IPS-15b (cell line): ENCODE data around the gene TBC1D32.

Experiments used
- H3K27me3 ChIP-seq: one replicate; pipeline ENCODE4 v1.6.1; 2013; ENCODE audit warnings: low read length; ENCODE audit not compliant: control insufficient read depth, insufficient read depth
- H3K36me3 ChIP-seq: one replicate; pipeline ENCODE4 v1.6.1; 2013; ENCODE audit warnings: low read length; ENCODE audit not compliant: control insufficient read depth, insufficient read depth
- H3K4me1 ChIP-seq: one replicate; pipeline ENCODE4 v1.6.1; 2013; ENCODE audit warnings: mild to moderate bottlenecking, low read length; ENCODE audit not compliant: control insufficient read depth, insufficient read depth
- H3K4me3 ChIP-seq: one replicate; pipeline ENCODE4 v1.5.1; 2013; ENCODE audit warnings: low read depth, low read length
- H3K9ac ChIP-seq: one replicate; pipeline ENCODE4 v1.6.1; 2013; ENCODE audit warnings: low read depth, mild to moderate bottlenecking, low read length
- H3K9me3 ChIP-seq: one replicate; pipeline ENCODE4 v1.6.1; 2013; ENCODE audit warnings: mild to moderate bottlenecking, low read length; ENCODE audit not compliant: control insufficient read depth, insufficient read depth

Gene TBC1D32

DNA sequence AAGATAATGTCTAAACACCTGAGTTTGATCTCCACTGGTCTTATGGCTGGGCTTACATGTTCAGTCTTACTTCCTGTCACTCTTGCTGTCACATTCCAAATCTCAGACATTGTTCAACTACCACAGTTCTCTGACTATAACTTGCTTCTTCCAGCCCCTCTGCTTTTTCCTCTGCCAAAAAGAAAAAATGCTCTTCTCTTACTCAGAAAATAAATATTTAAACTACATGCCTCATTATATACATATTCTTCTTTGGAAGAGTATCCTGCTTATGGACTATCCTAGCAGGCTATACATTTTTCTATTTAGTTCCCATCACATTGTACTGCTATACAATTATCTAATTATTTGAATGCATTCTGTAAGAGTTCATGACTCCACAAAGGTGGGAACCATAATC is 175.4 kb downstream of the TBC1D32 start:
- Histone ChIP-seq H3K4me3 (no peak overlapping the region), H3K9me3 (no peaks in the 10 kb centered on the region), H3K4me1 (no peaks in the 10 kb centered on the region), H3K36me3 (peaks cover 2% of the 10 kb centered on the region), H3K9ac (no peak overlapping the region), H3K27me3 (no peaks in the 10 kb centered on the region)

DNA sequence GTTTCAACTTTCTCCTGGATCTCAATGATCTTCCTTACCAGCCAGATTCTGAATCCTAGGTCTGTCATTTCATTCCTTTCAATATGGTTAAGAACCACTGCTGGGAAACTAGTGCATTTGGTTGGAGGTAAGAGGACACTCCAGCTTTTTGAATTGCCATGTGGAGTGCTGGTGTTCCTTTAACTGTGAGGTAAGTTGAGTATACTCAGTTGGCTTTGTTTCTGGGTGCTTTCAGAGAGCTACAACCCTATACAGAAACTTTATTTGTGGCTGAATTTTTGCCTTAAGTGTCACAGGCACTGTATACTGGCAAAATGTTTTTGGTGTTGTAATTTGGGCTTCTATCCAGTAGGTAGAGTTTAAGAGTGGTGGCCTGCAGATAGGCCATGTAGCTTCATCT is 175.8 kb downstream of the TBC1D32 start:
- no peak overlapping the region for H3K4me3 ChIP-seq

DNA sequence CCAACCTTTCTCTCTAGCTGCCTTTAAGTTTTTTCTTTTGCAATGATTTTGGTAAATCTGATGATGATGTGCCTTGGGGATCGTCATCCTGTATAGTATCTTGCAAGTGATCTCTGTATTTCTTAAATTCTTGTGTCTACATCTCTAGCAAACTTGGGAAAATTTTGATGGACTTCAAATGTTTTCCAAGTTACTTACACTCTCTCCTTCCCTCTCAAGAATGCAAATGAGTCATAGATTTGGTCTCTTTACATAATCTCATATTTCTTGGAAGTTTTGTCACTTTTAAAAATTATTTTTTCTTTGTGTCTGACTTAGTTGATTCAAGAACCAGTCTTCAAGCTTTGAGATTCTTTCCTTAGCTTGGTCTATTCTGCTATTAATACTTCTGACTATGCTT is 176.4 kb downstream of the TBC1D32 start:
- Histone ChIP-seq H3K9ac (no peak overlapping the region), H3K4me1 (no peaks in the 10 kb centered on the region), H3K4me3 (no peak overlapping the region), H3K36me3 (peaks cover 5% of the 10 kb centered on the region), H3K27me3 (no peaks in the 10 kb centered on the region), H3K9me3 (no peaks in the 10 kb centered on the region)

More for the DNA sequence above, 175.8 kb downstream of the TBC1D32 start:
- H3K4me1 ChIP-seq = no peaks in the 10 kb centered on the region
- H3K27me3 ChIP-seq = no peaks in the 10 kb centered on the region
- no peaks in the 10 kb centered on the region for H3K9me3 ChIP-seq
- H3K9ac ChIP-seq = no peak overlapping the region
- peaks cover 3% of the 10 kb centered on the region for H3K36me3 ChIP-seq

DNA sequence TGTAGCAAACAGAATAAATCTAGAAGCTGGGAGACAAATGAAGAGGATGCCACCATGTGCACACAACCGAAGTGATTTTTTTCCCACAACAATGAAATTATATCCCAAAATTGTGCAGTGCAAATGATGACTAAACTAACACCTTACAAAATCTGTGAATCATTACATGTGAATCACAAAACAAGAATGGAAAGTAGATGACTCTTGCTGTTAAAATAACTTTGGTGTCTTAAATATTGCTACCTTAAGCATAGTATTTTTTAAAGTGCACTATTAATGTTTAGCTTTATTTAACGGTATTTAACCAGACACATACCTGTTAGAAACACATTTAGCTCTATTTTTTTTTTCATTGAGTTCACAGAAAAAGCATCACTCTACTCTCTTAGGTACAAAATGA is 190.8 kb downstream of the TBC1D32 start:
- Histone ChIP-seq H3K36me3 (no peaks in the 10 kb centered on the region), H3K4me1 (no peaks in the 10 kb centered on the region), H3K4me3 (no peak overlapping the region), H3K27me3 (no peaks in the 10 kb centered on the region), H3K9ac (no peak overlapping the region), H3K9me3 (no peaks in the 10 kb centered on the region)

DNA sequence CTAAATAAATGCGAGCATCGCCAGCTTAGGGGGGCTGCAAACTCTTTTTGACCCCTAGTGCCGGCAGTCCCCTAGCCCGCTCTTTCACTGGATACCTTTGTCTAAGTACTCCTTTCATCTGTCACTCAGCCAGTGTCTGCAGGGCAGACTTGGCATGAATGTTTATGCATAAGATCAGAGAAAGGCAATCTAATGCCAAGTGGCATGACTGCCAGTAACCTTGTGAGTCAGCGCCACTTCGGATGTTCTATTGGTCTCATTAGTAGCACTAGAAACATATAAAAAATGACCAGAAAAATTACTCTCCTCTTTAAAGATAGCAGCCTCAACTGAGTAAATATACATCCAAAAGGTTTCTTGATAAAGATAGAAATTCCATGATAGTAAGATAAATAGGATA is 192.2 kb downstream of the TBC1D32 start:
- Histone ChIP-seq H3K4me3 (no peak overlapping the region), H3K36me3 (no peaks in the 10 kb centered on the region), H3K27me3 (no peaks in the 10 kb centered on the region), H3K9ac (no peak overlapping the region), H3K4me1 (no peaks in the 10 kb centered on the region), H3K9me3 (no peaks in the 10 kb centered on the region)

DNA sequence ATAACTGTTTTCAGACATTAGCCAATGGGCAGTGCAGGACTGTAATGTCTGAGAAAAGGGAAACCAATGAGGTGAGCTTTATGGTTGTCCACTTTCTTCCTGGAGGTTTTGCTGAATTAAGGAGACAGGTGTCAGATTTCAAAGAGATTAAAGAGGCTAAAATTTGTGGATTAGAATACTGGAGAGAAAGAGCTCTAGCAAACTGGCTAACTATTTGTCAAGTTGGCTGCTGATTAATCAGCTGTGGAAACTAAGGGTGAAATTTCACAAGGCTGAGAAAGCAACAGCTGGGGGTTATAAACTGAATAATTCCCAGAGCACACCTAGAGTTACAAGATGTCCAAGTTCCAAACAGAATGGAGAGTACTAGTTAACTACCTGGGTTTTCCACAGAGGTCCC is 198.9 kb downstream of the TBC1D32 start:
- H3K9me3 ChIP-seq = no peaks in the 10 kb centered on the region
- no peak overlapping the region for H3K9ac ChIP-seq
- H3K4me1 ChIP-seq = no peaks in the 10 kb centered on the region
- no peaks in the 10 kb centered on the region for H3K36me3 ChIP-seq
- no peak overlapping the region for H3K4me3 ChIP-seq
- H3K27me3 ChIP-seq = no peaks in the 10 kb centered on the region

DNA sequence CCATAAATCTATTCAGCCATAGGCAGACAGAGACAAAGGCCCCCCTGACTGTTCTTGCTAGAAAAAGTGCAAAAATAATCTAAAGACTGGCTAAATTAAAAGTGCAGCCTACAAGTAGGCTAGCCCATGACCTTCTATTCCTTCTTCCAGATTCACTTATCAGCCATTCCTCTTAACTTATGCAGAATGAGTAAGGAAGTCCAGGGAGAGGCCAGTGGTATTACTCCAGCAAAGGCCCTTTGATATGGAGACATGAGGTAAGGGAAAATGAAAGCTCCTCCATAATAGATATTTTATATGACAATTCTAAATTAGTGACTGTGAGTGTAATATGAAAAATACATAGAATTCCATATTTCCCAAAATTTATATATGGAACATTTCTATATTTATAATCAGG is 199.4 kb downstream of the TBC1D32 start:
- no peaks in the 10 kb centered on the region for H3K4me1 ChIP-seq
- no peak overlapping the region for H3K9ac ChIP-seq
- H3K27me3 ChIP-seq = no peaks in the 10 kb centered on the region
- no peaks in the 10 kb centered on the region for H3K9me3 ChIP-seq
- no peaks in the 10 kb centered on the region for H3K36me3 ChIP-seq
- no peak overlapping the region for H3K4me3 ChIP-seq

DNA sequence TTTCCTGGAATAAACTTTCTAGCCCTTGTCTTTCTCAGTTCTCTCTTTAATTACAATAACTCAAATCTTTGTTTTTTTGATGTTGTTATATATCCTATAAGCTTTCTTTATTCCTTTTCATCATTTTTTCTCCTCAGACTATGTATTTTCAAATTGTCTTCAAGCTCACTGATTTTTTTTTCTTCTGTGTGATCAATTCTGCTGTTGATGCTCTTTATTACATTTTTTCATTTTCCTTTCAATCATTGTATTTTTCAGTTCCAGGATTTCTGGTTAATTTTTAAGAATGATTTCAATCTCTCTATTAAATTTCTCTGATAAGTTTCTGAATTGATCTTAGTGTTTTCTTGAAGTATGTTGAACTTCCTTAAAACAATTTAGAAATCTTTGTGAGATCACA is 209.7 kb downstream of the TBC1D32 start:
- H3K9ac ChIP-seq = no peak overlapping the region
- H3K36me3 ChIP-seq = no peaks in the 10 kb centered on the region
- H3K27me3 ChIP-seq = no peaks in the 10 kb centered on the region
- no peak overlapping the region for H3K4me3 ChIP-seq
- peaks cover 3% of the 10 kb centered on the region for H3K4me1 ChIP-seq
- no peaks in the 10 kb centered on the region for H3K9me3 ChIP-seq

DNA sequence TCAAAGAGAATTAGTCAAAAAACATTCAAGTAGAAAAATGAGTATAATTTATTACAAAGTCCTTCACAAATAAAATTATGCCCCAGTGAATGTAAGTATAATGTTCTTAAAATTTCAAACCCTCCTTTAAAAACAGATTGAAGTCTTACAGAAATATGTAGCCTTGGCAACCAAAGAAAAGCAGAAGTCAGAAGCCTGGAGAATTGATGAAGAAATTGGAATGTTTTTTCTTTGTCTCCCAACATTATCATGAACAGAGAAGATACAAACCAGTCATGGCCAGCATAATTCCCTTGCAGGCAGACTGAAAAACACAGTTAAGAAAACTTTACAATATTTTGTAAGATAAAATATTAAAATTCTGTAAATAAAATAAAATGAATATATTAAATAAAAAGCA is 221.9 kb downstream of the TBC1D32 start:
- Histone ChIP-seq H3K36me3 (no peaks in the 10 kb centered on the region), H3K9ac (no peak overlapping the region), H3K27me3 (no peaks in the 10 kb centered on the region), H3K4me1 (no peaks in the 10 kb centered on the region), H3K9me3 (no peaks in the 10 kb centered on the region), H3K4me3 (no peak overlapping the region)

DNA sequence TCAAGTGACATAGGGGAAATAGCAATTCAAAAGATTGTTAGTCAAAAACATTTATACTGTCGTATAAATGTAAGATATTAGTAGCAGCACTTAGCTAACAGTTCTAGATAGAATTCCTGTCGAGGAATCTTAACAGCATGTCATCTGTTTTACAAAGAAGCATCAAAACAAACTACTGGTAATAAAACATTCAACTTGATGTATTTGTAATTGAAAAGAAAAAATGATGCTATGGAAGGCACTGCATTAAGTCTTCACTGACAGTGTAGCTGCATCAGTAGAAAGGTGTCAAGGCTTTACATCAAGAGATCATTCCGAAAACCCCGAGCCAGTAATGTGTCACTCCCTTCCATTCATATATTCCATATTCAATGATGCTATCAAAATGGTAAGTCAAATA is 223.5 kb downstream of the TBC1D32 start:
- H3K36me3 ChIP-seq = no peaks in the 10 kb centered on the region
- H3K4me1 ChIP-seq = peaks cover under 1% of the 10 kb centered on the region
- no peaks in the 10 kb centered on the region for H3K27me3 ChIP-seq
- no peak overlapping the region for H3K9ac ChIP-seq
- no peak overlapping the region for H3K4me3 ChIP-seq
- H3K9me3 ChIP-seq = no peaks in the 10 kb centered on the region

DNA sequence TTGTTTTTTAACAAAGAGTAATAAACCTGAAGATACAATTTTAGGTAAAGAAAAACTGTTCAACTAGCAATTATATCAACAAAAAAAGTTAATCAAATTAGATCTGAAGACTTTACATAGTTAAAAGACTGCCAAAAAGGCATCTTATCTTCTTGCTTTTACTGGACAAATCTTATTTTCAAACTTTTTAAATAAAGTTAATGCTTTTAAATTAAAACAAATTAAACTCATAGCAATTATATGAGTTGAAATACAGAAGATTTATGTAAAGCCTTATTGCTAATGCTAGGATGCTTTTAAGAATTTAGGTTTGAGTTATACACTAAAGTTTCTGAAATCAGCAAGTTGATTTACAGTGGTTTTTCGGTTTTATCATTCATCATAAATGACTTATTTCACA is 227.3 kb downstream of the TBC1D32 start:
- Histone ChIP-seq H3K9ac (no peak overlapping the region), H3K4me3 (no peak overlapping the region), H3K36me3 (no peaks in the 10 kb centered on the region), H3K27me3 (no peaks in the 10 kb centered on the region), H3K4me1 (peaks cover 7% of the 10 kb centered on the region), H3K9me3 (no peaks in the 10 kb centered on the region)

DNA sequence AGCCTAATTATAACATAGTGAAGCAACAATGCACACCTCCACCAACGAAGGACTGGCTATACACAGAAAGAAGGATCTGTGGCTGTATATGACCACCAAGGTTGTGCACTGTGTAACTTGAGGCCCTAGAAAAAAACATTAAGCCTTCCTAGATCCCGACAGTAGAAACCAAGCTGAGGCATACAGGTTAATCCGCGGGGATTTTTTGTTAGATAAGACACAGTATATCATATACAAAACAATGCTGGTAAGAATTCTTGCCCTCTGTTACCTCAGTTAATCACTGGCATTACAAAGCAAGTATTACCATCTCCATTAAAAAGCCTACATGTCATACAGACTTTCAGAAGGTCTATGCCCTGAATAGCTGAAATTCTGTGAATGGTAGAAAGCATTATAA is 228.8 kb downstream of the TBC1D32 start:
- Histone ChIP-seq H3K9ac (no peak overlapping the region), H3K4me1 (peaks cover 7% of the 10 kb centered on the region), H3K4me3 (no peak overlapping the region), H3K27me3 (no peaks in the 10 kb centered on the region), H3K9me3 (no peaks in the 10 kb centered on the region), H3K36me3 (no peaks in the 10 kb centered on the region)

DNA sequence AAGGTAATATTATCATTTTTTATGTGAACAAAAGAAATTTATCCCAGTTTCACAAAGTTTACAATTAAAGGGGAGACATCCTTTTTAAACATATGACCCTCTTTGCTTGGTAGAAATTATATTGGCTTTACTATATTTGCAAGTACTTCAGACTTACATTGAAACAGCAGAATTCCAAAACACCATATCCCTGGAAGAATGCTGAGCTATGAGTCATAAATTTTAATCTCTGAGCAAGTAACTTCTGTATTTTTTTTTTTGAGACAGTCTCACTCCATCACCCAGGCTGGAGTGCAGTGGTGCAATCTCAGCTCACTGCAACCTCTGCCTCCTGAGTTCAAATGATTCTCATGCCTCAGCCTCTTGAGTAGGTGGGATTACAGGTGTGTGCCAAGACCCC is 240.4 kb downstream of the TBC1D32 start:
- Histone ChIP-seq H3K9ac (no peak overlapping the region), H3K27me3 (no peaks in the 10 kb centered on the region), H3K36me3 (no peaks in the 10 kb centered on the region), H3K4me3 (no peak overlapping the region), H3K4me1 (no peaks in the 10 kb centered on the region), H3K9me3 (no peaks in the 10 kb centered on the region)
